RPMI7951 (cell line): ENCODE data around the gene COA7. TPM values are rescaled to one million over a fixed set of nuclear protein-coding genes. Genes with fewer than 3 reads are reported as not detected.

Experiments
- DNase-seq: peaks from one replicate; pipeline ENCODE4 v3.0.0-alpha.2; 2012; ENCODE audit warnings: low read depth
- total RNA-seq: library from RNA; depleted of rRNA; stranded (reverse); fragments of >200 nt; shearing (Covaris generic); gene quantifications from 2 replicates; pipeline ENCODE4 v1.2.3, GENCODE V29; 2014; rRNA removed

Gene COA7
- total RNA-seq, 1 experiment from 2014 or later, result 10.0 TPM

- DNase-seq, result no peak
These were observed 62.6 kb downstream of the COA7 start for GRCh38 chr1:52635321-52636089.

Other genes starting within 250 kb of the COA7 start
- 16.1 and 27.5 TPM in 2 replicates for gene TUT4, start 145.3 kb downstream of the COA7 start, total RNA-seq
- 32.6 and 38.9 TPM in 2 replicates for gene GPX7, start 96.0 kb downstream of the COA7 start, total RNA-seq
- not detected in 2 replicates for gene SHISAL2A, start 65.2 kb downstream of the COA7 start, total RNA-seq
- 23.6 and 27.5 TPM in 2 replicates for gene ZYG11B, start 28.1 kb upstream of the COA7 start, total RNA-seq
- 0.78 and 0.96 TPM in 2 replicates for gene ZYG11A, start 144.4 kb upstream of the COA7 start, total RNA-seq
- 15.1 and 22.8 TPM in 2 replicates for gene ECHDC2, start 223.4 kb upstream of the COA7 start, total RNA-seq
- gene SCP2, start 228.9 kb upstream of the COA7 start, total RNA-seq, result 217 and 242 TPM in 2 replicates